IPS-18a (cell line): Measurements from ENCODE around the gene BOK.

Experiments used
- H3K27ac ChIP-seq: one replicate; pipeline ENCODE4 v1.5.1; 2013; ENCODE audit warnings: low read length
- H3K27me3 ChIP-seq: one replicate; pipeline ENCODE4 v1.6.1; 2013; ENCODE audit warnings: mild to moderate bottlenecking, low read length; ENCODE audit not compliant: control insufficient read depth, insufficient read depth
- H3K36me3 ChIP-seq: one replicate; pipeline ENCODE4 v1.6.1; 2013; ENCODE audit warnings: low read depth, low read length; ENCODE audit not compliant: control insufficient read depth
- H3K4me1 ChIP-seq: one replicate; pipeline ENCODE4 v1.6.1; 2013; ENCODE audit warnings: low read depth, low read length; ENCODE audit not compliant: control insufficient read depth
- H3K4me3 ChIP-seq: one replicate; pipeline ENCODE4 v1.5.1; 2013; ENCODE audit warnings: low read length
- H3K9ac ChIP-seq: one replicate; pipeline ENCODE4 v1.6.1; 2013; ENCODE audit warnings: mild to moderate bottlenecking, low read length, moderate library complexity
- H3K9me3 ChIP-seq: one replicate; pipeline ENCODE4 v1.6.1; 2013; ENCODE audit warnings: low read depth, low read length; ENCODE audit not compliant: control insufficient read depth

BOK gene

DNA sequence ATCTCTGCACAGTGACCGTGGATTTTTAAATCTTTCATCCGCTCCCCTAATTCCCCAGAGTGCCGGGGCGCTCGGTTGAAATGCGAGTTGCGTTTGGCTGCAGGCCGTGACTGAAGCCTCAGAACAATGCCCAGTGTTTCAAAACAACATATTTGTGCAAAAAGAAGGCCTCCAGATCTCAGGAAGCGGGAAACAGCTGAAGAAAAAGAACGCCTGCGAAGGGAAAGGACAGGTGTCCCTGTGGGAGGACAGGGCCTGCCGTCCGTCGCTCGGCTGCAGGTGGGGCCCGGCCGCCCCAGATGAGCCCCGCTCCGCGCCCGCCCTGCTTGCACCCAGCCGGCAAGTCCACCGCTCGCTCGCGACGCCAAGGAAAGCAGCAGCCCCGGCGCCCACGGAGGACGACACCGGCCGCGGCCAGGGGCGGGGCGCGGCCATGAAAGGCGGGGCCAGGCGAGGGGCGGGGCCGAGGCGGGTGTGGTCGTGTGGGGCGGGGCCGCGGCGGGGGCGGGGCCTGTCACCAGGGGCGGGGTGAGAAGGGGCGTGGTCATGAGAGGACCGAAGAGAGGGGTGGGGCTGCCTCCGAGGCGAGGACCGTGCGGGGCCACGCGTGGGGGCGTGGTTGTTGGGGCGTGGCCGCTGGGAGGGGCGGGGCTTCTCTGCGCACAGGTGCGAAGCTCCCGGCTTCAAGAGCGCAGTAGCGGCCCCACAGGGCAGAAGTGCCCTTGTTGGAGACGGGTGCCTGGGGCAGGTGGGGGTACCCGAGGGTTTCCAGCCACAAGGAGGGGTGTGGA lies 17.6 kb upstream of the BOK start:
- H3K4me3 ChIP-seq = peak overlapping the region; percentile 49
- no peaks in the 10 kb centered on the region for H3K4me1 ChIP-seq

DNA sequence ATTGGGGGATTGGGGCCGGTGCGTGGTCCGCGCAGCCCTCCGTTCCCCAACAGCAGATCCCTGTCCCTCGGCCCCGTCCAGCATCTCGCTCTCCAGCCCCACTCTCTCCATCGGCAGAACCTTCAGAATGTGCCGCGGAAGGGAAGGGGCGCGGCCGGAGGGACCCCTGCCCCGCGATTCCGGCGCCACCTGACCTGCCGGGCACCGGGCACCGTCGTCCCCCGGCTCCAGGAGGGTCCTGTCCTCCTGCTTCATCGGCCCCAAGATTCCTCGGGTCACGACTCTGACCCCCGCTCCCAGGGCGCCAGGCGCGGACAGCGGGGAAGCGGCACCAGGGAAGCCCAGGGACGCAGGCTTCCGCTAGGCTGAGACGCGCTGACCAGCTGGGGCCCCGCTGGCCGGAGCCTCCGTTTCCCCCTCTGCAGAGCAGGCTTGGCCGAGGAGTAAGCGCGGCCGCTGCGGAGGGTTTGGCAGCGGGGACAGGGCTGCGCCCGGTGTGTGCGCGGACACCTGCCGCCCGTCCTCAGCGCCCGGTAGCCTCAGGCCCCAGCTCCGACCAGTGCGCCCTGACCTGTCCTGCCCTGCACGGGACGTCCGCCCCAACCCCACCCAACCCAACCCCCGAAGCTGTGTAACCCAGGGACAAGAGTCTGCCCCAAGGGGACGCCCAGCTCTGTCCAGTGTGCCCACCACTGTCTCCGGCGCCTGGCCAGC lies 16.8 kb upstream of the BOK start:
- H3K27me3 ChIP-seq = peaks cover 34% of the 10 kb centered on the region
- H3K4me1 ChIP-seq = peaks cover 1% of the 10 kb centered on the region
- no peaks in the 10 kb centered on the region for H3K9me3 ChIP-seq
- H3K4me3 ChIP-seq = peak overlapping the region; percentile 40
- H3K36me3 ChIP-seq = no peaks in the 10 kb centered on the region
- H3K9ac ChIP-seq = no peak overlapping the region
- H3K27ac ChIP-seq = no peak overlapping the region

More for the DNA sequence above, 17.6 kb upstream of the BOK start:
- H3K27me3 ChIP-seq = peaks cover 34% of the 10 kb centered on the region
- H3K36me3 ChIP-seq = no peaks in the 10 kb centered on the region
- no peaks in the 10 kb centered on the region for H3K9me3 ChIP-seq
- H3K9ac ChIP-seq = no peak overlapping the region
- no peak overlapping the region for H3K27ac ChIP-seq

GRCh38 chr2:241542278-241542605 lies 16.3 kb upstream of the BOK start:
- Histone ChIP-seq H3K27me3 (peaks cover 34% of the 10 kb centered on the region), H3K9me3 (no peaks in the 10 kb centered on the region)

DNA sequence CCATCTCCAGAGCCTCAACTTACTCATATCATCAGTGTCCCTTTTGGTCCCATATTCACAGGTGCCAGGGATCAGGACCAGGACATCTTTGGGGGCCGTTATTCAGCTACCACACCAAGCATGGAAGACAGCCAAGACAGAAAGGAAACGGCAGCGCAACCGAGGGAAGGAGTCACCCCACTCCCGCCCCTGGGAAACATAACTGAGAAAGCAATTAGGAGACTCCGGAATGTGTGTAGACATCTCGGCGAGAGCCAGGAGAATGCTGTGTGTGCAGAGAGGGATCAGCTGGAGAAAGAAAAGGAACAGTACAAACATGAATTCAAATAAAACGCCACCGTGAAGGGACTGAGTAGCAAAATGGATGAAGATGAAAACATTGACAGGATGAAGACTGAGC lies 13.4 kb upstream of the BOK start:
- Histone ChIP-seq H3K9ac (no peak overlapping the region), H3K4me3 (no peak overlapping the region), H3K9me3 (no peaks in the 10 kb centered on the region), H3K27ac (no peak overlapping the region), H3K27me3 (peaks cover 30% of the 10 kb centered on the region), H3K36me3 (no peaks in the 10 kb centered on the region), H3K4me1 (peaks cover 5% of the 10 kb centered on the region)

More at GRCh38 chr2:241542278-241542605, 16.3 kb upstream of the BOK start:
- Histone ChIP-seq H3K36me3 (no peaks in the 10 kb centered on the region), H3K27ac (no peak overlapping the region), H3K4me1 (peaks cover 5% of the 10 kb centered on the region), H3K9ac (no peak overlapping the region), H3K4me3 (no peak overlapping the region)

GRCh38 chr2:241545523-241546473 lies 12.7 kb upstream of the BOK start:
- H3K9me3 ChIP-seq = no peaks in the 10 kb centered on the region
- peaks cover 5% of the 10 kb centered on the region for H3K4me1 ChIP-seq
- H3K27ac ChIP-seq = no peak overlapping the region
- H3K36me3 ChIP-seq = no peaks in the 10 kb centered on the region
- no peak overlapping the region for H3K9ac ChIP-seq
- no peak overlapping the region for H3K4me3 ChIP-seq
- H3K27me3 ChIP-seq = peaks cover 23% of the 10 kb centered on the region

DNA sequence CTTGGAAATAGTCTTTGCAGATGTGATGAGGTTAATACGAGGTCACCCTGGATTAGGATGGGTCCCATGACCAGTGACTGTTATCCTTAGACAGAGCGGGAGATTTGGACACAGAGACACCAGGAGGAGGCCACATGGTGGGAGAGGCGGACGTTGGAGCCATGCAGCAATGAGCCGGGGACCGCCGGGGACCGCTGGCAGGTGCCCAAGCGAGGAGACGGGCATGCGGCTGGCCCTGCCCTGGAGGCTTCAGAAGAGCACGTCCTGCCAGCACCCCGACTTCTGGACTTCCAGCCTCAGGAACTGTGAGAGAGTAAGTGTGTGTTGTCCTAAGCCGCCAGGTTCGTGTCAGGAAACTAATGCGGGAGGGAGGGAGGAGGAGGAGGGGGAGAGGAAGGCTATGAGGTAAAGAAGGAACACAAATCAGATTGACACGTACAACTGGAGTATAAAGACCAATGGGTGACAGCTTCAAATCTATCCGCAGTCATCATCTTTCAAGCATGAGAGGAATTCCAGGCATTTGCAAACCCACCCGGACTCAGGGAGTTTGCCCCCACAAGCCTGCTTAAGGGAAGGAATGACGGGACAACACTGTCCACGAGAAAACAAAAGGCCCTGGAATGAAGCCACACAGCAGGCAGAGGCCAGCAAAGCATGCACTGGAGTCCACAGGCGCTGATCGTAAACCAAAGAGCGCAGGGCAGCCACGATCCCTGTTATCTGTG lies 11.6 kb upstream of the BOK start:
- Histone ChIP-seq H3K9ac (no peak overlapping the region), H3K27ac (no peak overlapping the region), H3K4me3 (no peak overlapping the region), H3K9me3 (no peaks in the 10 kb centered on the region), H3K27me3 (peaks cover 15% of the 10 kb centered on the region), H3K36me3 (no peaks in the 10 kb centered on the region), H3K4me1 (peaks cover 5% of the 10 kb centered on the region)

- no peak overlapping the region for H3K9ac ChIP-seq
- no peak overlapping the region for H3K27ac ChIP-seq
- H3K9me3 ChIP-seq = no peaks in the 10 kb centered on the region
- no peak overlapping the region for H3K4me3 ChIP-seq
- H3K27me3 ChIP-seq = peaks cover 5% of the 10 kb centered on the region
- H3K4me1 ChIP-seq = peaks cover 5% of the 10 kb centered on the region
- H3K36me3 ChIP-seq = no peaks in the 10 kb centered on the region
These were observed 10.6 kb upstream of the BOK start for GRCh38 chr2:241547781-241548450.

DNA sequence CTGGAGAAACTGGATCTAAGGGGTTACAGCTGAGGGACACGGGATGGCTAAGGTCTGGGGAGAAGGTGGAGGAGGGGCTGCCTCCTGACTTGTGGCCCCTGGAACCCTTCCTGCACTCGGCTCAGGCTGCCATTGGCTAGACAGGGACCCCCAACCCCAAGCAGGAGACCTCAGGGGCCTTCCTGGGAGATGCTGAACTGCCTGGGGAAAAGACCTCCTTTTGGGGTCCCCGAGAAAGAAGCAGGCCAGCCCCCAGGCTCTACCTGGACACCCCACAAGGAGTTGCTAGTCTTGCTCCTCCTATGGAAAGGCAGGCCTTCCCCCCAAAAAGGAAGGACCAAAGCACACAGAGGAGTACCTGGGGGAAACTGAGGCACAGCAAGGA lies 10.1 kb upstream of the BOK start:
- H3K27me3 ChIP-seq = no peaks in the 10 kb centered on the region
- H3K9me3 ChIP-seq = no peaks in the 10 kb centered on the region
- H3K9ac ChIP-seq = no peak overlapping the region
- H3K36me3 ChIP-seq = no peaks in the 10 kb centered on the region
- H3K4me3 ChIP-seq = no peak overlapping the region
- H3K27ac ChIP-seq = no peak overlapping the region
- H3K4me1 ChIP-seq = peaks cover 5% of the 10 kb centered on the region

DNA sequence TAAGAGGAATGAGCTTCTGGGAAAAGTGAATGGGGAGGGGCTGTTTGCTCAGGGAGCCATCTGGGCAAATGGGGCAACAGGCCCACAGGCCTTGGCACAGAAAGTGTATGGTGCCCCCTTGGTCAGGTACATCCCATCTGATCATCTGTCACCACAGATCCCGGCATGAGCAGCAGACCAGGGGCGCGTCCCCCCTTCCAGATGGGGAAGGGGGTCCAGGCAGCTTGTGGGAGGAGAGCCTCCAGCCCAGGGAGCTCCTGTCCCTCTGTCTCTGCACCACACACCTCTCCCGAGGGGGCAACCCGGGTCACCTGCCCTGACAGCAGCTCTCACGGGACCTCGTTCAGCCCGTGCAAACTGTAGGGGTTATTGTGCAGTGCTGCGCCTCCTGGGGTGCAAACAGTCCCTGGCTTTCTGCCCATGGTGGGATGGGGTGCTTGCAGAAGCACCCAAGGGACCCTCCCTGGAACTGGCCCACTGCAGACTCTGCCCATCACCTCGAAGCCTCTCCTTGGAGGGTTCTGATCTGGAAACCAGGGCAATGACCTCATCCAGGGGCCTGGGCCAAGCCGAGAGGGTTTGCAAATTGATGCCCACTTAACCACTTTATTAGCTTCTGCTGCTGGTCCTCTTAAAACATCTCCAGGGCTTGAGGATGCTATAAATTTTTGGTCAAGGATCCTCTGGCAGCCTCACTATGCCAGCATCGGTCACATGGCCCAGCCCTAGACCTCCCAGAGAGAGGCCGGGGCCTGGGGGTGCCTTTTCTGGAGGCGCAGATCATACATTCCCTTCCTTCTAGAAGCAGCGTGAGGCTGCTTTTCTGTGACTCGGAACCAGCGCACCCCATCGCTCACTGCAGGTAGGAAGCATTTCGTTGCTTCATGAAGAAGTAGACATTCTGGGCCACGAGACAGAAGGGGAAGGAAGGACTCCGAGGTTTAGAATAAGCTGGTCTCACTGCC lies 7.6 kb upstream of the BOK start:
- Histone ChIP-seq H3K36me3 (no peaks in the 10 kb centered on the region), H3K4me1 (peaks cover 5% of the 10 kb centered on the region), H3K9ac (no peak overlapping the region), H3K4me3 (no peak overlapping the region), H3K27me3 (no peaks in the 10 kb centered on the region), H3K27ac (no peak overlapping the region), H3K9me3 (no peaks in the 10 kb centered on the region)

- peaks cover 5% of the 10 kb centered on the region for H3K4me1 ChIP-seq
- H3K4me3 ChIP-seq = no peak overlapping the region
- no peaks in the 10 kb centered on the region for H3K36me3 ChIP-seq
- no peaks in the 10 kb centered on the region for H3K9me3 ChIP-seq
- H3K9ac ChIP-seq = no peak overlapping the region
- no peaks in the 10 kb centered on the region for H3K27me3 ChIP-seq
- H3K27ac ChIP-seq = no peak overlapping the region
These were observed 6.9 kb upstream of the BOK start for GRCh38 chr2:241551599-241551997.
